Gastrocnemius medialis (tissue), 4 donors: ENCODE results near the gene AFG3L2.

Experiments
- POLR2A ChIP-seq, 2 donors: fragments of 450-650 bp; IDR thresholded peaks; one replicate each; pipeline ENCODE4 v1.6.1; 2017; ENCODE audit warnings: antibody characterized with exemption in 2 of 2, mild to moderate bottlenecking in 2 of 2, moderate library complexity in 2 of 2
- TF ChIP-seq, protein P1 (sequence below), 5 experiments: fragments of 450-650 bp in 3 of 5; fragments of 200-600 bp in 2 of 5; sonication (generic) in 2 of 5; IDR thresholded peaks in 4 of 5; conservative IDR thresholded peaks in 1 of 5; 1 replicate in 4 of 5; 2 replicates in 1 of 5; pipeline ENCODE4 v1.5.1; 2016 to 2019; ENCODE audit warnings: antibody characterized with exemption in 5 of 5, mild to moderate bottlenecking in 3 of 5, moderate library complexity in 3 of 5

- TF ChIP-seq POLR2A (IDR thresholded peaks at IDR 0.05): no peak
- TF ChIP-seq, protein P1, sequence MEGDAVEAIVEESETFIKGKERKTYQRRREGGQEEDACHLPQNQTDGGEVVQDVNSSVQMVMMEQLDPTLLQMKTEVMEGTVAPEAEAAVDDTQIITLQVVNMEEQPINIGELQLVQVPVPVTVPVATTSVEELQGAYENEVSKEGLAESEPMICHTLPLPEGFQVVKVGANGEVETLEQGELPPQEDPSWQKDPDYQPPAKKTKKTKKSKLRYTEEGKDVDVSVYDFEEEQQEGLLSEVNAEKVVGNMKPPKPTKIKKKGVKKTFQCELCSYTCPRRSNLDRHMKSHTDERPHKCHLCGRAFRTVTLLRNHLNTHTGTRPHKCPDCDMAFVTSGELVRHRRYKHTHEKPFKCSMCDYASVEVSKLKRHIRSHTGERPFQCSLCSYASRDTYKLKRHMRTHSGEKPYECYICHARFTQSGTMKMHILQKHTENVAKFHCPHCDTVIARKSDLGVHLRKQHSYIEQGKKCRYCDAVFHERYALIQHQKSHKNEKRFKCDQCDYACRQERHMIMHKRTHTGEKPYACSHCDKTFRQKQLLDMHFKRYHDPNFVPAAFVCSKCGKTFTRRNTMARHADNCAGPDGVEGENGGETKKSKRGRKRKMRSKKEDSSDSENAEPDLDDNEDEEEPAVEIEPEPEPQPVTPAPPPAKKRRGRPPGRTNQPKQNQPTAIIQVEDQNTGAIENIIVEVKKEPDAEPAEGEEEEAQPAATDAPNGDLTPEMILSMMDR (IDR thresholded peaks at IDR 0.05 in 4 of 5, conservative IDR thresholded peaks at IDR 0.05 in 1 of 5): no peak
Measured at GRCh38 chr18:12305930-12306629, 70.9 kb downstream of the AFG3L2 start.
